Inflammatory macrophage treated with lipopolysaccharide for 4 hours (primary cell): ENCODE data around the gene INSYN1.

Source experiments
- DNase-seq: peaks from one replicate; pipeline ENCODE4 v3.0.0-alpha.2; 2020

Gene INSYN1

GRCh38 chr15:73773428-73773827 lies 20.3 kb upstream of the INSYN1 start:
- no peak for DNase-seq

- no peak for DNase-seq
These were observed 18.4 kb upstream of the INSYN1 start for GRCh38 chr15:73771385-73772045.

- no peak for DNase-seq
These were observed 16.9 kb upstream of the INSYN1 start for GRCh38 chr15:73770050-73770449.

- no peak for DNase-seq
These were observed 14.8 kb upstream of the INSYN1 start for GRCh38 chr15:73767806-73768501.

- no peak for DNase-seq
These were observed 13.4 kb upstream of the INSYN1 start for GRCh38 chr15:73766598-73766997.

GRCh38 chr15:73765778-73766177 lies 12.6 kb upstream of the INSYN1 start:
- no peak for DNase-seq

GRCh38 chr15:73763931-73764330 lies 10.8 kb upstream of the INSYN1 start:
- no peak for DNase-seq

GRCh38 chr15:73760330-73761329 lies 7.5 kb upstream of the INSYN1 start:
- no peak for DNase-seq

GRCh38 chr15:73758461-73758860 lies 5.3 kb upstream of the INSYN1 start:
- DNase-seq, result peak; percentile 82

GRCh38 chr15:73757571-73757970 lies 4.4 kb upstream of the INSYN1 start:
- DNase-seq, result no peak

- DNase-seq, result no peak
These were observed 3.9 kb upstream of the INSYN1 start for GRCh38 chr15:73756947-73757513.

- DNase-seq, result no peak
These were observed 3.2 kb upstream of the INSYN1 start for GRCh38 chr15:73756390-73756789.

- no peak for DNase-seq
These were observed 2.8 kb upstream of the INSYN1 start for GRCh38 chr15:73755946-73756345.

GRCh38 chr15:73755481-73755880 lies 2.3 kb upstream of the INSYN1 start:
- DNase-seq, result no peak

GRCh38 chr15:73754461-73754860 lies 1.3 kb upstream of the INSYN1 start:
- DNase-seq, result peak; percentile 52

GRCh38 chr15:73752806-73753193 lies 351 bp downstream of the INSYN1 start:
- DNase-seq, result no peak

- no peak for DNase-seq
These were observed 999 bp downstream of the INSYN1 start for GRCh38 chr15:73751899-73752805.

GRCh38 chr15:73751511-73751898 lies 1.6 kb downstream of the INSYN1 start:
- no peak for DNase-seq

- no peak for DNase-seq
These were observed 2.2 kb downstream of the INSYN1 start for GRCh38 chr15:73750951-73751350.

GRCh38 chr15:73750438-73750837 lies 2.7 kb downstream of the INSYN1 start:
- no peak for DNase-seq

GRCh38 chr15:73749971-73750370 lies 3.2 kb downstream of the INSYN1 start:
- no peak for DNase-seq

GRCh38 chr15:73749533-73749932 lies 3.6 kb downstream of the INSYN1 start:
- no peak for DNase-seq
